ENCODE results near the gene PIP4K2A.

The PIP4K2A gene

DNA sequence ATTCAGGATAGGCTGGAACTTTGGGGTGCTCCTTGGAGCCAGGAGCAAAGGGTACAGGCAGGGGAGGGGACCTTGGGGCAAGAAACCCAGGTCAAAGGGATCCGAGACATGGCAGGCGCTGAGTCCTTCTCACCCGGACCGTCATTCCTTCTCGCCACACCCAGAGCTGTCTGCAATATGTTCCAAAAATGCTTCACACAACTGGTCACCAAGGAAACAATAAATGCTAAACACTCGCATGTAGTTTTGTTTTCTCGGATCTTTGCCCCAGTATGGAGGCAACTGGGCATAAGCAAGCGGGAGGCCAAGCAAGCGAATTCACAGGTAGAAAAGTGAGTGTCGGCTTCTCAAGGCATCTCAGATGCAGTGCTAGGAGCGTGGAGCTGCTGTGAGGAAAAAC is 80.8 kb downstream of the PIP4K2A start:
- Histone ChIP-seq H3K4me1 (ENCODE audit: insufficient read depth, low read length) (no peaks in the 10 kb centered on the region), H3K27ac (ENCODE audit: low read depth, low read length) (no peak overlapping the region), H3K36me3 (ENCODE audit: insufficient read depth, low read length) (no peaks in the 10 kb centered on the region), H3K27me3 (ENCODE audit: control insufficient read depth in 1 of 2, insufficient read depth in 2 of 2, low read length in 2 of 2) (no peaks in the 10 kb centered on the region), H3K9ac (ENCODE audit: low read length) (no peak overlapping the region), H3K9me3 (ENCODE audit: low read length) (no peaks in the 10 kb centered on the region), H3K4me3 (ENCODE audit: low read depth in 1 of 2, low read length in 2 of 2) (no peak overlapping the region)

DNA sequence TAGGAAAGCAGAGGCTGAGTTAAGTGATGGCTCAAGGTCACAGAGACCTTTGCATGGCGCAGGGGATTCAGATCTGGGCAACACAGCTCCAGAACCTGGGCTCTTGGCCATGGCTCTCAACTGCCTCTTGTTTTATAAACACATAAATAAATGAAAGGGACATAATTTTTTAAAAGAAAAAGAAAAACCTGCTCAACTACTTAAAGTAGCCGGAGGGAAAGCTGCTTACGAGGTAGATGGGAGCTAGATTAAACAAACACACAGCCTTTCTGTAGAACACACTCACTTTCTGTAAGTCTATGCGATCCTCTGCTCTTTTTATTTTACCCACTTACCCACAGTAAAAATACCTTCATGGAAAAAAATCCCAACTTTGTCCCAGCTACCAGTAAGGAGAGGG is 81.3 kb downstream of the PIP4K2A start:
- H3K27ac ChIP-seq (ENCODE audit: low read depth, low read length) = no peak overlapping the region
- H3K27me3 ChIP-seq (ENCODE audit: control insufficient read depth in 1 of 2, insufficient read depth in 2 of 2, low read length in 2 of 2) = no peaks in the 10 kb centered on the region
- no peaks in the 10 kb centered on the region for H3K9me3 ChIP-seq (ENCODE audit: low read length)
- H3K9ac ChIP-seq (ENCODE audit: low read length) = no peak overlapping the region
- no peaks in the 10 kb centered on the region for H3K36me3 ChIP-seq (ENCODE audit: insufficient read depth, low read length)
- no peaks in the 10 kb centered on the region for H3K4me1 ChIP-seq (ENCODE audit: insufficient read depth, low read length)
- no peak overlapping the region for H3K4me3 ChIP-seq (ENCODE audit: low read depth in 1 of 2, low read length in 2 of 2)

DNA sequence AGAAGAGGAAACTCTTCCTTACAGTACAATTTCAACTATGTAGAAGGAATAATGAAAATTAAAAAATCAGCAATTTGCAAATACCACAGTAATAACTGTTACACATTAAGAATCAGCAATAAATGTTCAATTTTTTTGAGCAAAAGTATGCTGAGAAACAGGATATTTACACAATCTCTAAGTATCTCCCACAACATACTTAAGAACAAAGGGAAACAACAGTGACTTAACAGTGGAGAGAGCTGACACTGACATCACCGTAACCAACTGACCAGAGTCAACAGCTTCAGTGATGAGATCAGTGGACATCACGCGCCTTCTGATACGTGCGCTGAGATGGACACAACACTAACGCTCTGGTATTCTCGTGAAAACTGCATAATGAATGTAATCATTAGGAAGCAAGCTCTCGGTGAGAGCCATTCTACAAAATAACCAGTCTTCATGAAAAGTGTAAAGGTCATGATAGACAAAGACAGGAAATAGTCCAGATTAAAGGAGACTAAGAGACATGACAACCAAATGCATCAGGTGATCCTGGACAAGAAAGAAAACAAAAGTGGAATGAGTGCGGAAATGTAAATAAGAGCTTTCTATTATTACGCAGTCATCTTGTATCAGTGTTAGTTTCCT is 82.6 kb downstream of the PIP4K2A start:
- Histone ChIP-seq H3K27ac (ENCODE audit: low read depth, low read length) (no peak overlapping the region), H3K27me3 (ENCODE audit: control insufficient read depth in 1 of 2, insufficient read depth in 2 of 2, low read length in 2 of 2) (no peaks in the 10 kb centered on the region), H3K36me3 (ENCODE audit: insufficient read depth, low read length) (no peaks in the 10 kb centered on the region), H3K4me1 (ENCODE audit: insufficient read depth, low read length) (no peaks in the 10 kb centered on the region), H3K9me3 (ENCODE audit: low read length) (no peaks in the 10 kb centered on the region), H3K4me3 (ENCODE audit: low read depth in 1 of 2, low read length in 2 of 2) (no peak overlapping the region), H3K9ac (ENCODE audit: low read length) (no peak overlapping the region)

DNA sequence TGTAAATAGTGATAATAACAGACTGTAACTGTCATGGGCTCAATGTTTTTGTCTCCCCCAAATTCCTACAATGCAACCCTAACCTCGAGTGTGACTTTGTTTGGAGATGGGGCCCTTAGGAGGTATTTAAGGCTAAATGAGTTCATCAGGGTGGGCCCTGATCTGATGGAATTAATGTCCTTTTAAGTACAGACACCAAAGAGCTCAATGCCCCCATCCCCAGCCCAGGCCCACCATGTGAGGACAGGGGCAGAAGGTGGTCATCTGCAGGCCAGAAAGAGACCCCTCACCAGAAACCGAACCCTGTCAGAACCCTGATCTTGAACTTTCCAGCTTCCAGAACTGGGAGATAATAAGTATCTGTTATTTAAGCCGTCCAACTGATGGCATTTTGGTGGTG is 83.2 kb downstream of the PIP4K2A start:
- Histone ChIP-seq H3K9ac (ENCODE audit: low read length) (no peak overlapping the region), H3K27ac (ENCODE audit: low read depth, low read length) (no peak overlapping the region), H3K4me1 (ENCODE audit: insufficient read depth, low read length) (no peaks in the 10 kb centered on the region), H3K27me3 (ENCODE audit: control insufficient read depth in 1 of 2, insufficient read depth in 2 of 2, low read length in 2 of 2) (no peaks in the 10 kb centered on the region), H3K9me3 (ENCODE audit: low read length) (no peaks in the 10 kb centered on the region), H3K36me3 (ENCODE audit: insufficient read depth, low read length) (no peaks in the 10 kb centered on the region), H3K4me3 (ENCODE audit: low read depth in 1 of 2, low read length in 2 of 2) (no peak overlapping the region)

DNA sequence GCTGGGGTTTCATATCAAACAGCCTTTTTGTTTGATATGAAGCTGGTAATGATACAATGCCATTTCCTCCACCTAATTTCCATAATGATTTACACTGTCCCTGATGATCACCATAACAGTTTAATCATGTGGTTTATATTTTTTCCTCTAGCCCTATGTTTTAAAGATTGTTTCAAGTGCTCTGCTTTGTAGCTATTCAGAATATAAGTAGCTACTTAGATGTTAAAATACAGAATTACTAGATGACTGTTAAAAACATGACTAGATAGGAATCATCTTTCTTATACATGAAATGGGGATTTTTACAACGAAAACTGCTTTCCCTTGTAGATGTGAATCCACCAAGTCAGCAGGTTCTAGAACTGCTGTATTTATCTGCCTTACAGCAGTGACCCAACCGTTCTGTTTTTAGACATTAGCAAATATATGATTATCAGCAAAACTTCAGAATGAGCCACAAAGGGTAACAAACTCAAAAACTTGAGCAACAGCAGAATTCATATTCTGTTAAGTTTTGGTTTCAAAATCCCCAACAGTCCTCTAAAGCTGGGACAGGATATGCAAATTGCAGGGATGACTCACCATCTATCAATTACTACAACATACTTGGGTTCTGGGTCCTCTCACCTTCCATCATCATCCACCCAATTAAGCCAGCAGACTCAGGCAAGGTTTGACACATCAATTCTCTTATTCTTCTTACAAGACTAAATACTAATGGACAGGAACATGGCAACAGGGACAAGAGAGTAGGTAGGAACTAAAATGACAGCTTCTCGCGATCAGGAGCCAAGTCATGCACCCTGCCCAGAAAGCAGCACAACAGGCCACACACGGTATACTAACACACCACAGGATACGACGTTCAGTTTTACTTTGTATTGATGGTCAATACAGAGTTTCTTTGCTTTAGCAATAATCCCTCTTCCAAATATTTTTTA is 83.9 kb downstream of the PIP4K2A start:
- H3K9me3 ChIP-seq (ENCODE audit: low read length) = no peaks in the 10 kb centered on the region
- no peak overlapping the region for H3K27ac ChIP-seq (ENCODE audit: low read depth, low read length)
- no peak overlapping the region for H3K9ac ChIP-seq (ENCODE audit: low read length)
- no peaks in the 10 kb centered on the region for H3K36me3 ChIP-seq (ENCODE audit: insufficient read depth, low read length)
- H3K27me3 ChIP-seq (ENCODE audit: control insufficient read depth in 1 of 2, insufficient read depth in 2 of 2, low read length in 2 of 2) = no peaks in the 10 kb centered on the region
- no peak overlapping the region for H3K4me3 ChIP-seq (ENCODE audit: low read depth in 1 of 2, low read length in 2 of 2)
- peaks cover 5% of the 10 kb centered on the region for H3K4me1 ChIP-seq (ENCODE audit: insufficient read depth, low read length)

DNA sequence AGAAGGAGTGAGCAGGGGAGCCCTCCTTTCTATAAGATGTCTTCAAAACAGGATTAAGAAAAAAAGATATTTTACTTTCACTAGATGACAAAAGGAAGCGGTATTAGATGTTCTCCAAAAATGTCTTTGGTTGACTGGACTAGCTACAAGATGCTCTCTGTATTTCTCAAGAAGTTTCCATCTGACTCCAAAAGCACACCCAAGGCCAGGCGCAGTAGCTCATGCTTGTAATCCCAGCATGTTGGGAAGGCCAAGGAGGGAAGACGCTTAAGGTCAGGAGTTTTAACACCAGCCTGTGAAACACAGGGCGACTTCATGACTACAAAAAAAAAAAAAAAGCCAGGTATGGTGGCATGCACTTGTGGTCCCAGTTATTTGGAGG is 84.5 kb downstream of the PIP4K2A start:
- H3K27me3 ChIP-seq (ENCODE audit: control insufficient read depth in 1 of 2, insufficient read depth in 2 of 2, low read length in 2 of 2) = no peaks in the 10 kb centered on the region

DNA sequence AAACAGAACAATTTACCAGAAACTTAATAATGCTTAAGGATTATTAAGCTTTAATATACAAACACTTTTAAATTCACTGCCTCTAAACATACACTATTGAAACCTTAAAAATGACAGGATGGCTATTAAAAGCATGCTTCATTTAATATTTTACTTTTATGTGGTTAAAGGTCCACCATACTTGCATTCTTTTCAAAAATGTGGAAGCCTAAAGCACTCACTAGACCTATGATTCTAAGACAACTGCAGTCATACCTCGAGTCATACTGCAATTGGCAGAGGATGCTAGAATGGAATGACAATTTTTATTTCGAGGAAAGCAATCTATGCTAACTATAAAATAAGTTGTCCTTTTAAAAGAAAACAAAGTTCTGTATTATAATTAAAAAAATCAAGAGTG is 85.3 kb downstream of the PIP4K2A start:
- peaks cover 15% of the 10 kb centered on the region for H3K4me1 ChIP-seq (ENCODE audit: insufficient read depth, low read length)
- H3K27me3 ChIP-seq (ENCODE audit: control insufficient read depth in 1 of 2, insufficient read depth in 2 of 2, low read length in 2 of 2) = no peaks in the 10 kb centered on the region
- H3K36me3 ChIP-seq (ENCODE audit: insufficient read depth, low read length) = no peaks in the 10 kb centered on the region
- H3K9ac ChIP-seq (ENCODE audit: low read length) = no peak overlapping the region
- no peak overlapping the region for H3K4me3 ChIP-seq (ENCODE audit: low read depth in 1 of 2, low read length in 2 of 2)
- no peak overlapping the region for H3K27ac ChIP-seq (ENCODE audit: low read depth, low read length)
- no peaks in the 10 kb centered on the region for H3K9me3 ChIP-seq (ENCODE audit: low read length)

More for the DNA sequence above, 84.5 kb downstream of the PIP4K2A start:
- H3K36me3 ChIP-seq (ENCODE audit: insufficient read depth, low read length) = no peaks in the 10 kb centered on the region
- H3K4me3 ChIP-seq (ENCODE audit: low read depth in 1 of 2, low read length in 2 of 2) = no peak overlapping the region
- no peaks in the 10 kb centered on the region for H3K9me3 ChIP-seq (ENCODE audit: low read length)
- H3K4me1 ChIP-seq (ENCODE audit: insufficient read depth, low read length) = peaks cover 8% of the 10 kb centered on the region
- H3K27ac ChIP-seq (ENCODE audit: low read depth, low read length) = no peak overlapping the region
- no peak overlapping the region for H3K9ac ChIP-seq (ENCODE audit: low read length)

DNA sequence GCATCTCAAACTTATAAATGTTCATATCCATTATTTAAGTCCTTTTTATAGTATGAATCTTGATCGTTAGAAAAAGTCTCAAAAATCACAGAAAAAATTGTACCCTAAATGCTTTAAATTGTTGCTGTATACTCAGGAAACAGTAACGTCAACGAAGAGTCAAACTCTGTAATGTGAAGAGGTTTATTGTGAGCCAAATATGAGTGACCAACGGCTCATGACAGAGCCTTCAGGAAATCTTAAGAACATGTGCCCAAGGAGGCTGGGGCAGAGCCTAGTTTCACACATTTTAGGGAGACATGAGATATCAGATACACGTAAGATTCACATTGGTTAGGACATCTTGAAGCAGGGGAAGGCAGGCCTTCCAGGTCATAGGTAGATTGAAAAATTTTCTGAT is 86.1 kb downstream of the PIP4K2A start:
- Histone ChIP-seq H3K36me3 (ENCODE audit: insufficient read depth, low read length) (no peaks in the 10 kb centered on the region), H3K9ac (ENCODE audit: low read length) (no peak overlapping the region), H3K9me3 (ENCODE audit: low read length) (no peaks in the 10 kb centered on the region), H3K4me3 (ENCODE audit: low read depth in 1 of 2, low read length in 2 of 2) (no peak overlapping the region), H3K27ac (ENCODE audit: low read depth, low read length) (no peak overlapping the region), H3K27me3 (ENCODE audit: control insufficient read depth in 1 of 2, insufficient read depth in 2 of 2, low read length in 2 of 2) (no peaks in the 10 kb centered on the region), H3K4me1 (ENCODE audit: insufficient read depth, low read length) (peaks cover 19% of the 10 kb centered on the region)

DNA sequence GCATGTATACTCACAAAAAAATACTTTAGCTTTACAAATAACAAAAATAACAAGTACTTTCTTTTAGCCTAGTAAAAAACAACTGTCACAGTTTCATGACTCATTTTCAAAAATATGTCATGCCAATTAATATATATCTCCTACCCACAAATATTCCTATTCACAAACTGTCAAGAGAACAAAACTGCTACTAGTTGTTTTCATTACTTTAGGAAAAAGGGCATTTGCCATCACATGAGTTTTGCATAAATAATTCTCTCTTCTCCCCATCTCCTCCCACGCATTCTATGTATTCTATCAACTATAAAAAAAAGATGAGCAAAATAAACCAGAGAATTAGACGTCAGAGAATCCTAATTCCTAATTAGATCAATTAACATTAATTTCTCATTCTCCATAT is 87.6 kb downstream of the PIP4K2A start:
- Histone ChIP-seq H3K36me3 (ENCODE audit: insufficient read depth, low read length) (no peaks in the 10 kb centered on the region), H3K9ac (ENCODE audit: low read length) (no peak overlapping the region), H3K4me1 (ENCODE audit: insufficient read depth, low read length) (peaks cover 19% of the 10 kb centered on the region), H3K4me3 (ENCODE audit: low read depth in 1 of 2, low read length in 2 of 2) (no peak overlapping the region), H3K27me3 (ENCODE audit: control insufficient read depth in 1 of 2, insufficient read depth in 2 of 2, low read length in 2 of 2) (no peaks in the 10 kb centered on the region), H3K27ac (ENCODE audit: low read depth, low read length) (no peak overlapping the region), H3K9me3 (ENCODE audit: low read length) (no peaks in the 10 kb centered on the region)

DNA sequence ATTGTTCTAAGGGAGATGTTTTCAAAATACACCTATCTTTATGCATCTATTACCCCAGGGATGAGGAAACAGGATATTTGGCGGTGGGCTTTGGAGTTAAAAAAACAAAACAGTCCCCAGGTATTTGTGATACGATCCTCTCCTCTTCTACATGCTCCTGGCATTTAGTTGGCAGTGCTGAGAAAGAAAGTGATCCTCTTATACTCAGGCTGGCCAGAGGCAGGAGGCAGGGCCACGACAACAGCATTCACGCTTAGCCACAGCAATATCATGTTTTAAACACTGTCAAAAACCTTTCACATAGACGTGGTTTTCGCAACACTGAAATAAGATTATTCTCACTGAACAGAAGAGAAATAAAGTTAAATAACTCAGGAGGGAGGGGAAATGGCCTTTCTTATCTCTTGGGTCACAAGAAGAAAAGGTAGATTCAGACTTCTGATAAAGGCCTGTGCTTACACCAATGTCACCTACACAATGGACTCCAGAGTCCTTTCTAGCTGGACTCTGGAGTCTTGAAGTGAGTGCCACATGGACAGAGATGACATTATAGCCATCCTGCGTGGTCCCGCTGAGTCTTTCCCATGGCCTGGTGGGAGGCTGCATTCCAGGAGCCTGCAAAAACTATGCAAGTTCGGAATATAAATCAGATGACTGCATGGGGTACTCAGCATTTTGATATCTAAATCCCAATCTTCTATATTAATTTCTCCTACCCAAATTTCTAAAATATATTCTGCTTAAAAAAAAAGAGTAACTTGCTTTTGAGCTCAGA is 88.7 kb downstream of the PIP4K2A start:
- H3K9me3 ChIP-seq (ENCODE audit: low read length) = no peaks in the 10 kb centered on the region
- H3K36me3 ChIP-seq (ENCODE audit: insufficient read depth, low read length) = no peaks in the 10 kb centered on the region
- no peaks in the 10 kb centered on the region for H3K27me3 ChIP-seq (ENCODE audit: control insufficient read depth in 1 of 2, insufficient read depth in 2 of 2, low read length in 2 of 2)
- peaks cover 19% of the 10 kb centered on the region for H3K4me1 ChIP-seq (ENCODE audit: insufficient read depth, low read length)
- no peak overlapping the region for H3K9ac ChIP-seq (ENCODE audit: low read length)
- no peak overlapping the region for H3K4me3 ChIP-seq (ENCODE audit: low read depth in 1 of 2, low read length in 2 of 2)
- H3K27ac ChIP-seq (ENCODE audit: low read depth, low read length) = no peak overlapping the region

DNA sequence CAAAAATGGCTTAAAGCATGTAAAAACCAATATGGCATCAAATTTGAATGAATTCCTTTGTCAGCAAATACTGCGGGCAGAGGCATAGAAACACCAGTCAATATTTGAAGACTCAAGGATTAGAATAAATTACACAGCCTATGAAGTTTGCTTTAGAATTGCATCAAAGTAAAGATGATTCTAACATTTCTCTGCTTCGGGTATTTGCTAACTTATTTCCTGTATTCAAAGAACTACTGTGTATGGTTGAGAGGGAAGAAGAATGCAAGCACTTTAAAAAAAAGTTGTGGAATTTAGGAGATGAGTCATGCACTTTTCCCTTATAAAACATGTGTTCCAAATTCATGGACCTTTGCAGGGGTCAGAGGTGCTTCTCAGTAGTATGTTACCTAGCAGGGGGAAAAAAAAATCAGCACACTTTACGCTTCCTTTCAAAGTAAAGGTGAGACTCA is 90.1 kb downstream of the PIP4K2A start:
- no peaks in the 10 kb centered on the region for H3K36me3 ChIP-seq (ENCODE audit: insufficient read depth, low read length)
- H3K9ac ChIP-seq (ENCODE audit: low read length) = no peak overlapping the region
- H3K27me3 ChIP-seq (ENCODE audit: control insufficient read depth in 1 of 2, insufficient read depth in 2 of 2, low read length in 2 of 2) = no peaks in the 10 kb centered on the region
- H3K4me1 ChIP-seq (ENCODE audit: insufficient read depth, low read length) = peaks cover 19% of the 10 kb centered on the region
- H3K4me3 ChIP-seq (ENCODE audit: low read depth in 1 of 2, low read length in 2 of 2) = no peak overlapping the region
- H3K27ac ChIP-seq (ENCODE audit: low read depth, low read length) = no peak overlapping the region
- no peaks in the 10 kb centered on the region for H3K9me3 ChIP-seq (ENCODE audit: low read length)
